Vagina (tissue), 2 donors: ENCODE results near the gene CLIP3.

Source experiments
- POLR2AphosphoS5 ChIP-seq, 2 donors: sonication (generic); formaldehyde crosslinking; IDR thresholded peaks; one replicate each; pipeline ENCODE4 v1.9.0; 2017; ENCODE audit warnings: antibody characterized with exemption in 2 of 2, mild to moderate bottlenecking in 2 of 2, low read depth in 1 of 2; ENCODE audit not compliant: insufficient read depth in 1 of 2
- TF ChIP-seq, protein P1 (sequence below), 3 experiments: fragments of 450-650 bp in 2 of 3; fragments of 200-600 bp in 1 of 3; sonication (generic) in 1 of 3; IDR thresholded peaks; one replicate each; pipeline ENCODE4 v1.5.1; 2017 to 2019; ENCODE audit warnings: antibody characterized with exemption in 3 of 3, mild to moderate bottlenecking in 2 of 3, moderate library complexity in 2 of 3

DNA sequence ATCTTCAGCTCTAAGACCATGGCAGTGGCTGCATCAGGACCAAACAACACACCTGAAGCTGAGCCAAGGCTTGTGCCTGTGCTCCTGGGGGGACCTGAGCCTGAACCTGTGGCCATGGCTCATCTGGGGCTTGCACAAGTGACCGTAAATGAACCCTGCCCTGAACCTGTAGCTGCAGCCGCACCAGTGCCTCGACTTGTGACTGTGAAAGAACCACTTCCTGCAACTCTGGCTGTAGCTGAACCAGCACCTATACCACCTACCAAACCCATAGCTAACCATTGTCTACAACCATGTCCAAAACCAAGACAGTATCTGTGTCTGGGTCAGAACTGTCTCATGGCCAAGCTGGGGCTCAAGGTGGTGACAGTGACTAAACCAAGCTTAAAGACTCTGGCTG, 65.9 kb downstream of the CLIP3 start:
- TF ChIP-seq, protein P1, sequence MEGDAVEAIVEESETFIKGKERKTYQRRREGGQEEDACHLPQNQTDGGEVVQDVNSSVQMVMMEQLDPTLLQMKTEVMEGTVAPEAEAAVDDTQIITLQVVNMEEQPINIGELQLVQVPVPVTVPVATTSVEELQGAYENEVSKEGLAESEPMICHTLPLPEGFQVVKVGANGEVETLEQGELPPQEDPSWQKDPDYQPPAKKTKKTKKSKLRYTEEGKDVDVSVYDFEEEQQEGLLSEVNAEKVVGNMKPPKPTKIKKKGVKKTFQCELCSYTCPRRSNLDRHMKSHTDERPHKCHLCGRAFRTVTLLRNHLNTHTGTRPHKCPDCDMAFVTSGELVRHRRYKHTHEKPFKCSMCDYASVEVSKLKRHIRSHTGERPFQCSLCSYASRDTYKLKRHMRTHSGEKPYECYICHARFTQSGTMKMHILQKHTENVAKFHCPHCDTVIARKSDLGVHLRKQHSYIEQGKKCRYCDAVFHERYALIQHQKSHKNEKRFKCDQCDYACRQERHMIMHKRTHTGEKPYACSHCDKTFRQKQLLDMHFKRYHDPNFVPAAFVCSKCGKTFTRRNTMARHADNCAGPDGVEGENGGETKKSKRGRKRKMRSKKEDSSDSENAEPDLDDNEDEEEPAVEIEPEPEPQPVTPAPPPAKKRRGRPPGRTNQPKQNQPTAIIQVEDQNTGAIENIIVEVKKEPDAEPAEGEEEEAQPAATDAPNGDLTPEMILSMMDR (IDR thresholded peaks at IDR 0.05): no peak
- TF ChIP-seq POLR2AphosphoS5 (IDR thresholded peaks at IDR 0.05; ENCODE audit: insufficient read depth in 1 of 2, low read depth in 1 of 2): no peak
